Neural progenitor cell (in vitro differentiated cells): Measurements from ENCODE around the gene PRPSAP1.

ENCODE experiments used
- EZH2 ChIP-seq: fragments of 200-600 bp; sonication (generic); IDR thresholded peaks from 2 replicates; pipeline ENCODE4 v1.6.1; 2017; ENCODE audit warnings: antibody characterized with exemption, mild to moderate bottlenecking, moderate library complexity
- EZH2phosphoT487 ChIP-seq: fragments of 200-600 bp; sonication (generic); IDR thresholded peaks from 2 replicates; pipeline ENCODE4 v1.6.1; 2017; ENCODE audit warnings: antibody characterized with exemption

GRCh38 chr17:76365256-76365903, 11.7 kb upstream of the PRPSAP1 start:
- TF ChIP-seq EZH2phosphoT487 (no peak), EZH2 (no peak)
